GM10266 (cell line): ENCODE data around the gene B4GAT1.
A peak's percentile ranks its signal among the peaks of the same experiment; 100 is the strongest.

Experiments used
- DNase-seq: peaks from one replicate; pipeline ENCODE4 v3.0.0; 2012; ENCODE audit errors: extremely low spot score
- TF ChIP-seq, protein P1 (sequence below): IDR thresholded peaks from 2 replicates; pipeline ENCODE4 v1.5.1; 2012; ENCODE audit warnings: mild to moderate bottlenecking, low read depth; ENCODE audit not compliant: control insufficient read depth, insufficient read depth; ENCODE audit errors: missing control alignments

Gene B4GAT1

DNA sequence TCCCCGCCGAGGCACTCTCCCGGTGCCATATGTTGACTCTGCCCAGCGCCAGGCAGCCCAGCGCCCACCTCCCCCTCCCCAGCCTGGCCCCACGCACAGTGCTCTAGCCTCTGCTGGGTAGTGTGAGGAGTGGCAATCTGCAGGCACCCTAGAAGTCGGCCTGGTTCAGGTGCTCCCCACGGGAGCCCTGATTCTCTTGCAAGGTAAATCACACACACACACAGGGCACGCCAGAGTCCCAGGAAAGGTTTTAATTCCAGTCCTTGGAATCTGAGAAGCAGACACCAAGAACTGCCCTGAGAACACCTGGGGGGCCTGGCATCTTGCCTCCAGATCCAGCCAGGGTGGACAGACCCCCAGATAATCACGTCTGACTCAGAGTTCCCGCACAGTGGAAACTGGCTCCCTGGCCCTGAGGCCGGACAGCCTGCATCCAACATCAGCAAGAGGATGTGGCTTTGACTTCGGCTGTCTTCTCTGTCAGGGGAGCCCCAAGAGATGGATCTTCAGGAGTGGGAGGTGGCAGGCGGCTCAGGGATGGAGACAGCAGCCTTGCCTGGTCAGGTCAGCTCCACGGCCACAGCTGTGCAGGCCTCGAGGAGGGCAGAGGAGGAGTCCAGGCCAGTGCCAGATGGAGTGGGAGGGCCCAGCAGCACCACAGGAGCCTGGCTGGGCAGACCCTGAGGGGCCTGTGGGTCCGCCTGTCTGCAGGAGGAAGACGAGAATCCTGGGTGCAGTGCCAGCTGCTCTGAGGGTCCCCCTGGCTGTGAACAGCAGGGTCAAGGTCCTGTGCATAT is 10.1 kb downstream of the B4GAT1 start:
- DNase-seq: no peak
- TF ChIP-seq, protein P1, sequence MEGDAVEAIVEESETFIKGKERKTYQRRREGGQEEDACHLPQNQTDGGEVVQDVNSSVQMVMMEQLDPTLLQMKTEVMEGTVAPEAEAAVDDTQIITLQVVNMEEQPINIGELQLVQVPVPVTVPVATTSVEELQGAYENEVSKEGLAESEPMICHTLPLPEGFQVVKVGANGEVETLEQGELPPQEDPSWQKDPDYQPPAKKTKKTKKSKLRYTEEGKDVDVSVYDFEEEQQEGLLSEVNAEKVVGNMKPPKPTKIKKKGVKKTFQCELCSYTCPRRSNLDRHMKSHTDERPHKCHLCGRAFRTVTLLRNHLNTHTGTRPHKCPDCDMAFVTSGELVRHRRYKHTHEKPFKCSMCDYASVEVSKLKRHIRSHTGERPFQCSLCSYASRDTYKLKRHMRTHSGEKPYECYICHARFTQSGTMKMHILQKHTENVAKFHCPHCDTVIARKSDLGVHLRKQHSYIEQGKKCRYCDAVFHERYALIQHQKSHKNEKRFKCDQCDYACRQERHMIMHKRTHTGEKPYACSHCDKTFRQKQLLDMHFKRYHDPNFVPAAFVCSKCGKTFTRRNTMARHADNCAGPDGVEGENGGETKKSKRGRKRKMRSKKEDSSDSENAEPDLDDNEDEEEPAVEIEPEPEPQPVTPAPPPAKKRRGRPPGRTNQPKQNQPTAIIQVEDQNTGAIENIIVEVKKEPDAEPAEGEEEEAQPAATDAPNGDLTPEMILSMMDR: no peak

DNA sequence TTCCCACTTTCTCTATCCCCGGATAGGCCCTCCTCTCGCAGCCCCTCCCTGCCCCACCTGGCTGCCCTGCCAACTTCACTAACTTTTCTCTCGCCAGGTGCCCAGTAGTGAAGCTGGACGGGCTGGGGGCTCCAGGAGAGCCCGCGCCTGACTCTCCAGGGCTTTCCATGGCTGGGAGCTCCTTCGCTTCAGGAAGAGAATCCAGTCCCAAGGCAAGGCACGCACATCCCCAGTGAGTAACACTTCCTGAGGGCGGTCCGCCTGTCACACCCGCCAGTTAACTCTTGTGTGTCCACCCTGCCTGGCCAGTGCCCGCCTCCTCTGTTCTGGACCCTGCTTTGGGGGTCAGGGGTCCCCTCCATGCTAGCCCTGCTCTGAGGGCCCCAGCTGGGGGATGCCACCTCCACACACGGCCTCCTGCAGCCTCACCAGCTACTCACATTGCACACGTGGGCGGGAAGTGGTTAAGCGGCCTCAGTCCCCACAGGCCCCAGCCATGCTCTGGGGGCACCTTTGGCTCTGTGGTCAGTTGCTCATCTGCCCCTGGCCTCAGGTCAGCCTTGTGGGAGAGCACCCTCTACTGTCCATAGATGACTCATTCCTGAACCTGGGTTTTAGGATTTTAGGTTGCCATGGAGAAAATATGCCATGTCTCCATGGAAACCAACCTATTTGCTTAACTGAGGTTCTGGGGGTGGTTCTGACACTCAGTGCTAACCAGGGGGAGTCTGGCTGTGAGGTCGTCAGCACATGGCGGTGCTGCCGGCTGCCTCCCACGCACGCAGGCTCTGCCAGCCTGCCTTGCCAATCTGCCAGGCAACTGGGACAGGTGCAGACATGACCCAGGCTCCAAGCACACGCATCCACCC is 11.0 kb downstream of the B4GAT1 start, which contains the start of gene RIN1:
RIN1 (minus strand) TSS at position 201 of the 869 bp plus-strand sequence; CDS start at position 169, 32 bp downstream.
- TF ChIP-seq, protein P1: peak; percentile 59
- peak; percentile 87 for DNase-seq

- no peak for DNase-seq
- TF ChIP-seq, protein P1: no peak
These were observed 11.7 kb downstream of the B4GAT1 start for GRCh38 chr11:66335531-66336233.

GRCh38 chr11:66334605-66335442 is 12.6 kb downstream of the B4GAT1 start:
- DNase-seq: no peak
- TF ChIP-seq, protein P1: no peak

GRCh38 chr11:66333896-66334604 is 13.4 kb downstream of the B4GAT1 start:
- TF ChIP-seq, protein P1: no peak
- no peak for DNase-seq
